Choroid plexus epithelial cell (primary cell): ENCODE measurements around the gene RIMBP2.

Source experiments
- DNase-seq: peaks from one replicate; pipeline ENCODE4 v3.0.0-alpha.2; 2010; ENCODE audit warnings: low read depth
- H3K4me3 ChIP-seq: 2 replicates; pipeline ENCODE4 v1.5.1; 2011; ENCODE audit warnings: low read depth, mild to moderate bottlenecking, control low read depth, low read length, moderate library complexity
- TF ChIP-seq, protein P1 (sequence below): conservative IDR thresholded peaks from 2 replicates; pipeline ENCODE4 v1.5.1; 2011; ENCODE audit warnings: low read depth, mild to moderate bottlenecking, control low read depth, inconsistent platforms, low read length, moderate library complexity

The RIMBP2 gene

GRCh38 chr12:130602251-130602650 lies 113.8 kb downstream of the RIMBP2 start:
- DNase-seq = no peak
- H3K4me3 ChIP-seq = no peak overlapping the region

DNA sequence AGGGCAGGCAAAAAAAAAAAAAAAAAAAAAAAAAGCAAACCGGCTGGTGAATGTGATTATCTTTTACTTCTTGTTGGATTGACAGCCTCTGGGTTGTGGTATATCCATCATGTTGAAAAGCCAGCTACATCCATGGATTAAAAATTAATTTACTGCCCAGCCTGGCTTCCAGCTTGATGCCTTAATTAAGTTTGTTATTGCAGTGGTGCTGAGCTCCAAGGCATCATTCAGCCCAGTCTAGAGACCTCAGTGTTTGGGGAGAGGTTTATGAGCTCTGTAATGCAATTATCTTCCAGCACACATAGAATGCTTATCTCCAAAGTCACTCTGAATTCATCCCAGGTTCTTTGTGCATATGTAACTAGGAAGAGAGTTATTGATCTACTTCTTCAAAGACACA lies 114.8 kb downstream of the RIMBP2 start:
- no peak overlapping the region for H3K4me3 ChIP-seq
- DNase-seq = no peak
- TF ChIP-seq, protein P1, sequence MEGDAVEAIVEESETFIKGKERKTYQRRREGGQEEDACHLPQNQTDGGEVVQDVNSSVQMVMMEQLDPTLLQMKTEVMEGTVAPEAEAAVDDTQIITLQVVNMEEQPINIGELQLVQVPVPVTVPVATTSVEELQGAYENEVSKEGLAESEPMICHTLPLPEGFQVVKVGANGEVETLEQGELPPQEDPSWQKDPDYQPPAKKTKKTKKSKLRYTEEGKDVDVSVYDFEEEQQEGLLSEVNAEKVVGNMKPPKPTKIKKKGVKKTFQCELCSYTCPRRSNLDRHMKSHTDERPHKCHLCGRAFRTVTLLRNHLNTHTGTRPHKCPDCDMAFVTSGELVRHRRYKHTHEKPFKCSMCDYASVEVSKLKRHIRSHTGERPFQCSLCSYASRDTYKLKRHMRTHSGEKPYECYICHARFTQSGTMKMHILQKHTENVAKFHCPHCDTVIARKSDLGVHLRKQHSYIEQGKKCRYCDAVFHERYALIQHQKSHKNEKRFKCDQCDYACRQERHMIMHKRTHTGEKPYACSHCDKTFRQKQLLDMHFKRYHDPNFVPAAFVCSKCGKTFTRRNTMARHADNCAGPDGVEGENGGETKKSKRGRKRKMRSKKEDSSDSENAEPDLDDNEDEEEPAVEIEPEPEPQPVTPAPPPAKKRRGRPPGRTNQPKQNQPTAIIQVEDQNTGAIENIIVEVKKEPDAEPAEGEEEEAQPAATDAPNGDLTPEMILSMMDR = no peak

More at GRCh38 chr12:130602251-130602650, 113.8 kb downstream of the RIMBP2 start:
- TF ChIP-seq, protein P1 = no peak

DNA sequence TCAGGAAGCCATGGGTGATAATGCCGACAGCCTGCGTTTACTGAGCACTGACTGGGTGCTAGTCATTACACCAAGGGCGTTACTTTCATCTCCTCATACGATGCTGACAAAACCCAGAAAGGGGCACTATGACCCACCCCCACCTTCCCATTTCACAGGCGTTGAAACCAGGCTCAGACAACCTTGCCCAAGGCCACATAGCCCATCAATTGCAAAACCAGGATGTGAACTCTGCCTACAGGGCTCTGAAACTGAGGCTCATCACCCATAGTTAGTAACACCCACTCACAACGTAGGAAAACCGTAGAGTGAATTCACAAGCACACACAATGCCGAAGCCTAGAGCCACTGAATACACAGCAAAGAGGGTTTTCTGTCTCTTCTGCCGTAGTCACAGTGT lies 119.9 kb downstream of the RIMBP2 start:
- TF ChIP-seq, protein P1 = no peak
- H3K4me3 ChIP-seq = no peak overlapping the region
- DNase-seq = no peak

DNA sequence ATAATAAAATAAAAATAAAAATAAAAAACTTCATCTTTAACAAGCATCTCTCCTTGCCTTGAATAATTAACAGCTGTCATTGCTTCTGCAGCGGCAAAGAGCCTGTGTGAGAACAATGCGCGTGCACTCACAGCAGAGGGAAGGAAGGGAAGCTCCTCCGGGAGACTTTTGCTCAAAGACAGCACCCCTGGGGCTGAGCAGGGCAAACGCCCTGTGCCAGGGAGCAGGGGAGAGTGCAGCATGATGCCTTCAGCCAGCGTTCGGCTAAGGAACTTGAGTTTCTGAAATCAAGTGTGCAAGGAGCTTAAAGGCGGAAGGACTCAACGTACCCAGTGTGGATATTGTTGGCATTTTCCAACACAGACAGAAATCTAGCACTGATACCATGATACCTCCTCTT lies 120.5 kb downstream of the RIMBP2 start:
- H3K4me3 ChIP-seq = no peak overlapping the region
- no peak for DNase-seq
- TF ChIP-seq, protein P1 = no peak

DNA sequence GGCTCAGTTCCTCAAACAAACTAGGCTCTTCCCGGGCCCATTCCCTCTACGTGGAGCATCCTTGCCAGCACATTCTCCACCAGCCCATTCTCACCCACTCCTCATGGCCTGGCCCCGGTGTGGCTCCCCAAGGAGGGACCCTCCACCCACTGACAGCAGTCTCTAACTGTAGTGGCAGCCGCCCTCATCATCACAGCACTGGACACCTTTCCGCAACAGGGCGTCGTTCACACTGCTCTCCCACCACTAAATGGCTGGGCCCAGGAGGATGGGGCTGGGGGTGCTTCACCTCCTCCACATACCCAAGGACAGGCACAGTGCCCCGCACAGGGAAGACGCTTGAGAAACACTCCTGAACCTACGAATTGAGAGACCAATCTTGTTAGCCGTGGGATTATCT lies 123.0 kb downstream of the RIMBP2 start:
- TF ChIP-seq, protein P1 = no peak
- DNase-seq = no peak
- H3K4me3 ChIP-seq = no peak overlapping the region

DNA sequence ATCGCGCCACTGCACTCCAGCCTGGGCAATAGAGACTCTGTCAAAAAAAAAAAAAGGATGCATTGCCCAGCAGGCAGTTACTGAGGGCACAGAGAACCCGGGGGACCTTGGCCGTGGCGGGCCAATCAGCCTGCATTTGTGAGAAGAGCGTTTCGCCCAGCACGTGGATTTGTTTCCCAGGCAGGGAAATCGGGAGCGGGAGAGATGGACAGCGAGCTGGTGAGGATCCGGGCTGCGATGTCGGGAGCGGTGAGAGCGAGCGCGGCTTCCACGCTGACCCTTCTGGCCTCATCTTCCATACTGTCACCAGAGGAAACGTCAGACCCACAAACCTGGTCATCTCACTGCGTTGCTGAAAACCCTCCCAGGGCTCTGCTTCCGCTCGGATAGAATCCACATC lies 123.5 kb downstream of the RIMBP2 start:
- DNase-seq = no peak
- TF ChIP-seq, protein P1 = no peak
- no peak overlapping the region for H3K4me3 ChIP-seq

GRCh38 chr12:130591736-130592135 lies 124.4 kb downstream of the RIMBP2 start:
- no peak for DNase-seq
- no peak overlapping the region for H3K4me3 ChIP-seq
- TF ChIP-seq, protein P1 = no peak
